SK-N-SH (cell line): ENCODE data around the gene AGTRAP. TPM values are rescaled to one million over a fixed set of nuclear protein-coding genes. Genes with fewer than 3 reads are reported as not detected.

Source experiments
- CTCF ChIA-PET: fragments of 300-600, 350-600 bp; formaldehyde crosslinking; extraction: SDS; loops from one replicate; lab custom pipeline; 2021; lab: Yijun Ruan, JAX
- POLR2A ChIA-PET: fragments of 350-600 bp; sonication (Branson Sonifier 250); formaldehyde crosslinking; extraction: SDS; loops from one replicate; lab custom pipeline; 2020; ENCODE audit warnings: antibody characterized with exemption, inconsistent platforms; lab: Yijun Ruan, JAX
- DNase-seq: peaks from one replicate; pipeline ENCODE4 v3.0.0; 2012
- H2AFZ ChIP-seq: fragments of 200-600 bp; sonication (generic); 2 replicates; pipeline ENCODE4 v1.8.1; 2016; ENCODE audit warnings: antibody characterized with exemption, mild to moderate bottlenecking, low read depth
- H3F3A ChIP-seq: fragments of 200-600 bp; sonication (generic); replicated peaks from 2 replicates; pipeline ENCODE3; 2016; ENCODE audit warnings: antibody characterized with exemption, mild to moderate bottlenecking; ENCODE audit not compliant: insufficient read depth
- H3K27ac ChIP-seq, 2 experiments: fragments of 200-500 bp in 1 of 2; fragments of 200-600 bp in 1 of 2; sonication (Bioruptor generic) in 1 of 2; sonication (generic), shearing (Covaris generic) in 1 of 2; 2 replicates each; pipeline versions ENCODE4 v1.5.1 to v1.6.1; 2014 to 2016; ENCODE audit warnings: low read depth in 2 of 2, inconsistent platforms in 1 of 2, low read length in 1 of 2, mild to moderate bottlenecking in 1 of 2, mixed read lengths in 1 of 2
- H3K27me3 ChIP-seq: fragments of 200-600 bp; sonication (generic), shearing (Covaris generic); 2 replicates; pipeline ENCODE4 v1.6.1; 2016; ENCODE audit warnings: mixed run types; ENCODE audit not compliant: insufficient read depth
- H3K36me3 ChIP-seq, 2 experiments: fragments of 200-500 bp in 1 of 2; fragments of 200-600 bp in 1 of 2; sonication (Bioruptor generic) in 1 of 2; sonication (generic) in 1 of 2; replicated peaks in 1 of 2; 2 replicates each; pipeline versions ENCODE3 to v1.5.1; 2014 to 2016; ENCODE audit warnings: low read length in 1 of 2, mild to moderate bottlenecking in 1 of 2; ENCODE audit not compliant: insufficient read depth in 2 of 2, control insufficient read depth in 1 of 2
- H3K4me1 ChIP-seq, 2 experiments: fragments of 200-500 bp in 1 of 2; fragments of 200-600 bp in 1 of 2; sonication (Bioruptor generic) in 1 of 2; sonication (generic), shearing (Covaris generic) in 1 of 2; 2 replicates each; pipeline versions ENCODE4 v1.5.1 to v1.6.1; 2014 to 2016; ENCODE audit warnings: low read depth in 1 of 2, low read length in 1 of 2, mixed run types in 1 of 2; ENCODE audit not compliant: insufficient read depth in 2 of 2, control insufficient read depth in 1 of 2
- H3K4me2 ChIP-seq: fragments of 200-600 bp; sonication (generic), shearing (Covaris generic); 2 replicates; pipeline ENCODE4 v1.6.1; 2017; ENCODE audit warnings: mixed run types
- H3K4me3 ChIP-seq, 2 experiments: fragments of 200-500 bp in 1 of 2; fragments of 200-600 bp in 1 of 2; sonication (Bioruptor generic) in 1 of 2; sonication (generic), shearing (Covaris generic) in 1 of 2; 2 replicates each; pipeline versions ENCODE4 v1.5.1 to v1.8.1; 2014 to 2016; ENCODE audit warnings: low read depth in 2 of 2, inconsistent platforms in 1 of 2, low read length in 1 of 2, mild to moderate bottlenecking in 1 of 2, mixed read lengths in 1 of 2, moderate library complexity in 1 of 2
- H3K79me2 ChIP-seq: fragments of 200-600 bp; sonication (generic); 2 replicates; pipeline ENCODE4 v1.8.1; 2017; ENCODE audit warnings: mild to moderate bottlenecking; ENCODE audit not compliant: insufficient read depth
- H3K9ac ChIP-seq: fragments of 200-600 bp; sonication (generic); 2 replicates; pipeline ENCODE4 v1.6.1; 2017; ENCODE audit warnings: mixed run types
- H3K9me2 ChIP-seq: fragments of 200-600 bp; sonication (generic); 2 replicates; pipeline ENCODE4 v1.6.1; 2017; ENCODE audit warnings: mixed run types
- H3K9me3 ChIP-seq: fragments of 200-600 bp; sonication (generic); 2 replicates; pipeline ENCODE4 v1.6.1; 2017; ENCODE audit warnings: mixed run types, mild to moderate bottlenecking, moderate library complexity
- H4K20me1 ChIP-seq: fragments of 200-600 bp; sonication (generic); 2 replicates; pipeline ENCODE4 v1.6.1; 2017; ENCODE audit warnings: mild to moderate bottlenecking, mixed run types; ENCODE audit not compliant: insufficient read depth
- CHD2 ChIP-seq: fragments of 150-350 bp; IDR thresholded peaks from 2 replicates; pipeline ENCODE4 v1.6.1; 2018; ENCODE audit warnings: low read length; ENCODE audit not compliant: partially characterized antibody
- ELF1 ChIP-seq: IDR thresholded peaks from 2 replicates; pipeline ENCODE4 v1.4.0; 2012
- EP300 ChIP-seq, 2 experiments: IDR thresholded peaks; 2 replicates each; pipeline versions ENCODE4 v1.4.0 to v1.6.1; 2012; ENCODE audit warnings: borderline replicate concordance in 1 of 2, low read depth in 1 of 2, low read length in 1 of 2
- FOSL2 ChIP-seq: IDR thresholded peaks from 2 replicates; pipeline ENCODE4 v1.4.0; 2012; ENCODE audit warnings: low read depth, mild to moderate bottlenecking, moderate library complexity, borderline replicate concordance
- FOXJ3 ChIP-seq: sonication (generic); formaldehyde crosslinking; IDR thresholded peaks from 2 replicates; pipeline ENCODE4 v1.5.1; 2020; ENCODE audit warnings: mild to moderate bottlenecking, missing genetic modification reagents
- FOXM1 ChIP-seq: IDR thresholded peaks from 2 replicates; pipeline ENCODE4 v1.4.0; 2012; ENCODE audit warnings: low read depth, mild to moderate bottlenecking
- MEF2A ChIP-seq: IDR thresholded peaks from 2 replicates; pipeline ENCODE4 v1.4.0; 2012; ENCODE audit warnings: low read depth, borderline replicate concordance
- MXI1 ChIP-seq: IDR thresholded peaks from 2 replicates; pipeline ENCODE4 v1.6.1; 2012; ENCODE audit warnings: mild to moderate bottlenecking, low read depth, low read length, improper control_type of control experiment
- NFIC ChIP-seq: IDR thresholded peaks from 2 replicates; pipeline ENCODE4 v1.4.0; 2012; ENCODE audit warnings: borderline replicate concordance
- NRF1 ChIP-seq: IDR thresholded peaks from 2 replicates; pipeline ENCODE4 v1.6.1; 2012; ENCODE audit warnings: low read depth, mild to moderate bottlenecking, low read length
- POLR2AphosphoS5 ChIP-seq: IDR thresholded peaks from 2 replicates; pipeline ENCODE4 v1.6.1; 2012; ENCODE audit warnings: low read depth, low read length
- RAD21 ChIP-seq: IDR thresholded peaks from 2 replicates; pipeline ENCODE4 v1.6.1; 2012; ENCODE audit warnings: mild to moderate bottlenecking, low read length
- RCOR1 ChIP-seq: fragments of 150-350 bp; IDR thresholded peaks from 2 replicates; pipeline ENCODE4 v1.6.1; 2017; ENCODE audit warnings: antibody characterized with exemption, low read length
- RFX5 ChIP-seq: IDR thresholded peaks from 2 replicates; pipeline ENCODE4 v1.6.1; 2012; ENCODE audit warnings: mild to moderate bottlenecking, improper control_type of control experiment, low read length
- RXRA ChIP-seq: IDR thresholded peaks from 2 replicates; pipeline ENCODE4 v1.4.0; 2012; ENCODE audit warnings: low read depth, mild to moderate bottlenecking, borderline replicate concordance
- SIN3A ChIP-seq: IDR thresholded peaks from 2 replicates; pipeline ENCODE4 v1.6.1; 2012; ENCODE audit warnings: low read depth, mild to moderate bottlenecking, low read length, moderate library complexity, borderline replicate concordance
- TCF12 ChIP-seq: IDR thresholded peaks from 2 replicates; pipeline ENCODE4 v1.4.0; 2012
- YY1 ChIP-seq: IDR thresholded peaks from 2 replicates; pipeline ENCODE4 v1.4.0; 2012; ENCODE audit warnings: low read depth, mild to moderate bottlenecking
- WGBS: methylation state at CpG from one replicate; pipeline ENCODE4 v1.1.6; 2017; ENCODE audit warnings: low lambda C conversion rate; 5-methylcytosine and 5-hydroxymethylcytosine counted together
- polyA plus RNA-seq, 3 experiments: library from polyadenylated mRNA; depleted of rRNA; stranded (reverse); fragments of >200 nt; gene quantifications; 2 replicates each; pipeline ENCODE4 v1.2.3, GENCODE V29; 2012
- TF ChIP-seq, protein P1 (sequence below): IDR thresholded peaks from 2 replicates; pipeline ENCODE4 v1.6.1; 2012; ENCODE audit warnings: mild to moderate bottlenecking, low read depth, low read length, moderate library complexity
- TF ChIP-seq, protein P2 (sequence below): fragments of 200-600 bp; sonication (generic); IDR thresholded peaks from 2 replicates; pipeline ENCODE4 v1.6.1; 2017; ENCODE audit warnings: antibody characterized with exemption, mild to moderate bottlenecking, moderate library complexity
- TF ChIP-seq, protein P3 (sequence below): IDR thresholded peaks from 2 replicates; pipeline ENCODE4; 2012
- TF ChIP-seq, protein P4 (sequence below): fragments of 150-350 bp; IDR thresholded peaks from 2 replicates; pipeline ENCODE4 v1.6.1; 2017; ENCODE audit warnings: antibody characterized with exemption, low read length, low read depth, borderline replicate concordance
- TF ChIP-seq, protein P5 (sequence below): IDR thresholded peaks from 2 replicates; pipeline ENCODE4 v1.4.0; 2012; ENCODE audit warnings: low read depth, borderline replicate concordance

AGTRAP gene, protein sequence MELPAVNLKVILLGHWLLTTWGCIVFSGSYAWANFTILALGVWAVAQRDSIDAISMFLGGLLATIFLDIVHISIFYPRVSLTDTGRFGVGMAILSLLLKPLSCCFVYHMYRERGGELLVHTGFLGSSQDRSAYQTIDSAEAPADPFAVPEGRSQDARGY
- 45.1 and 66.2 TPM in 2 replicates for polyA plus RNA-seq (2012; rRNA removed)
- polyA plus RNA-seq (2012; cell fraction: cytosol; rRNA removed) = 24.0 and 36.4 TPM in 2 replicates
- 58.7 and 62.0 TPM in 2 replicates for polyA plus RNA-seq (2012; cell fraction: nucleus; rRNA removed)

DNA sequence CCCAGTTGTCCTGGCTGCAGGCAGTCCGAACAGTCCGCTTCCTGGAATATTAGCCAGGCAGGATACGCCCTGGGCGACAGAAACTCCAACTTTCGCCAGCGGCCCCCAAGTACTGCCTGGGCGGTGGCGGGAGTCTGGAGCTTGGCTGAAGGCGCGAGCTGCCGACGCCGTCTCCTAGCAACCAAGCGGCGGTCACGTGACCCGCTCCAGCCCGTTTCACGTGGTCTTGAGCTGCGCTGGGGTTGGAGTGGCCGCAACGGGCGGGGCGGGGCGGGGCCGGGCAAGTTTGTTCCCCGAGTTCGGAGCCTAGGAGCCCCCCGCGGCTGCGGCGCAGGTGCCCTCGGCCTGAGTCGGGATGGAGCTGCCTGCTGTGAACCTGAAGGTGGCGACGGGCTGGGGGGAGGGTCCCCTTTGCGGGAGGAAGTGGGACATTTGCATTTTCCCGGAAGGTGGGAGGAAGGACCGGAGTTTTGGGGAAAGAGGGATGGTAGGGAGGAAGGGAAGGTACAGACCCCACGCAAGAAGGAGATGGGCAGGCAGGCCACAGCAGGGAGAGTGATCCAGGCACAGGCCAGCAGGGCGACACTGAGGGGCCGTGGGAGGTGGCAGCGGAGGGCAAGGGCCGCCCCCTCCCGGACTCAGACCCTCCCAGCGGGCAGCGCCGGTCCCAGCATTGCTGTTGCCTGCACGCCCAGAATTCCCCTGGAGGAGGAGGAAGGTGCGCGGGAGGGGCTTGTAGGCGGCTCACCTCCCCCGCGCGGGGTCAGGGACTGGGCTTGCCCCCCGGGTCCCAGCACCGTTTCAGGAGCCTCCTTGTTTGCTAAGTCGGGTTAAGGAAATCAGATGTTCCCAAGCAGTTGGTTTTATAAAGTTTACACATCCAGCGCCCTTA lies at the start of gene AGTRAP:
Gene AGTRAP (plus strand): TSS at position 283 of the 892 bp plus-strand sequence. CDS start 73 bp downstream, at position 356.
- Histone ChIP-seq H3K27me3 (no peaks in the 10 kb centered on the region), H3K4me2 (peak within 1 kb of the TSS; percentile 99), H3K9me2 (no peaks in the 10 kb centered on the region), H3K9ac (peak within 1 kb of the TSS; percentile 82), H3K9me3 (no peaks in the 10 kb centered on the region), H2AFZ (peak within 1 kb of the TSS; percentile 99), H3K36me3 (no peaks in the 10 kb centered on the region), H3K79me2 (0 out of 2 replicates have a peak, but pooled peaks cover 6% of the 10 kb centered on the region), H3F3A (peaks cover 8% of the 10 kb centered on the region), H3K4me3 (peak within 1 kb of the TSS; percentile 71 to 91), H4K20me1 (no peaks in the 10 kb centered on the region), H3K4me1 (peaks cover 0 to 16% of the 10 kb centered on the region in 2 experiments; a peak in 2 of 4 replicates), H3K27ac (peak within 1 kb of the TSS; percentile 43 to 56)
- ChIA-PET POLR2A (interaction anchor here (1.0 to 1.4 kb wide), 2 partner anchors 173 to 434 kb away, joined by 3 read pairs; no protein-coding TSS in a partner anchor), CTCF (interaction anchor here (0.6 to 4.7 kb wide), 9 partner anchors 15 to 698 kb away, joined by 3 to 48 read pairs (median 3); no protein-coding TSS in a partner anchor)
- 3% methylated on average over 21 of the region's 59 CpGs for WGBS
- DNase-seq = peak; percentile 95
- TF ChIP-seq, protein P1, sequence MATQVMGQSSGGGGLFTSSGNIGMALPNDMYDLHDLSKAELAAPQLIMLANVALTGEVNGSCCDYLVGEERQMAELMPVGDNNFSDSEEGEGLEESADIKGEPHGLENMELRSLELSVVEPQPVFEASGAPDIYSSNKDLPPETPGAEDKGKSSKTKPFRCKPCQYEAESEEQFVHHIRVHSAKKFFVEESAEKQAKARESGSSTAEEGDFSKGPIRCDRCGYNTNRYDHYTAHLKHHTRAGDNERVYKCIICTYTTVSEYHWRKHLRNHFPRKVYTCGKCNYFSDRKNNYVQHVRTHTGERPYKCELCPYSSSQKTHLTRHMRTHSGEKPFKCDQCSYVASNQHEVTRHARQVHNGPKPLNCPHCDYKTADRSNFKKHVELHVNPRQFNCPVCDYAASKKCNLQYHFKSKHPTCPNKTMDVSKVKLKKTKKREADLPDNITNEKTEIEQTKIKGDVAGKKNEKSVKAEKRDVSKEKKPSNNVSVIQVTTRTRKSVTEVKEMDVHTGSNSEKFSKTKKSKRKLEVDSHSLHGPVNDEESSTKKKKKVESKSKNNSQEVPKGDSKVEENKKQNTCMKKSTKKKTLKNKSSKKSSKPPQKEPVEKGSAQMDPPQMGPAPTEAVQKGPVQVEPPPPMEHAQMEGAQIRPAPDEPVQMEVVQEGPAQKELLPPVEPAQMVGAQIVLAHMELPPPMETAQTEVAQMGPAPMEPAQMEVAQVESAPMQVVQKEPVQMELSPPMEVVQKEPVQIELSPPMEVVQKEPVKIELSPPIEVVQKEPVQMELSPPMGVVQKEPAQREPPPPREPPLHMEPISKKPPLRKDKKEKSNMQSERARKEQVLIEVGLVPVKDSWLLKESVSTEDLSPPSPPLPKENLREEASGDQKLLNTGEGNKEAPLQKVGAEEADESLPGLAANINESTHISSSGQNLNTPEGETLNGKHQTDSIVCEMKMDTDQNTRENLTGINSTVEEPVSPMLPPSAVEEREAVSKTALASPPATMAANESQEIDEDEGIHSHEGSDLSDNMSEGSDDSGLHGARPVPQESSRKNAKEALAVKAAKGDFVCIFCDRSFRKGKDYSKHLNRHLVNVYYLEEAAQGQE = no peak
- TF ChIP-seq, protein P2, sequence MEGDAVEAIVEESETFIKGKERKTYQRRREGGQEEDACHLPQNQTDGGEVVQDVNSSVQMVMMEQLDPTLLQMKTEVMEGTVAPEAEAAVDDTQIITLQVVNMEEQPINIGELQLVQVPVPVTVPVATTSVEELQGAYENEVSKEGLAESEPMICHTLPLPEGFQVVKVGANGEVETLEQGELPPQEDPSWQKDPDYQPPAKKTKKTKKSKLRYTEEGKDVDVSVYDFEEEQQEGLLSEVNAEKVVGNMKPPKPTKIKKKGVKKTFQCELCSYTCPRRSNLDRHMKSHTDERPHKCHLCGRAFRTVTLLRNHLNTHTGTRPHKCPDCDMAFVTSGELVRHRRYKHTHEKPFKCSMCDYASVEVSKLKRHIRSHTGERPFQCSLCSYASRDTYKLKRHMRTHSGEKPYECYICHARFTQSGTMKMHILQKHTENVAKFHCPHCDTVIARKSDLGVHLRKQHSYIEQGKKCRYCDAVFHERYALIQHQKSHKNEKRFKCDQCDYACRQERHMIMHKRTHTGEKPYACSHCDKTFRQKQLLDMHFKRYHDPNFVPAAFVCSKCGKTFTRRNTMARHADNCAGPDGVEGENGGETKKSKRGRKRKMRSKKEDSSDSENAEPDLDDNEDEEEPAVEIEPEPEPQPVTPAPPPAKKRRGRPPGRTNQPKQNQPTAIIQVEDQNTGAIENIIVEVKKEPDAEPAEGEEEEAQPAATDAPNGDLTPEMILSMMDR = no peak
- TF ChIP-seq MEF2A (no peak), TCF12 (no peak), POLR2AphosphoS5 (peak; percentile 53; the same call in 1 of the 2 replicates), RFX5 (no peak), NRF1 (peak; percentile 28; the same call in 1 of the 2 replicates), MXI1 (peak; percentile 81), FOSL2 (no peak), EP300 (IDR thresholded peaks at IDR 0.05; ENCODE audit: borderline replicate concordance in 1 of 2, low read depth in 1 of 2, low read length in 1 of 2) (no peak), RXRA (no peak), YY1 (no peak), RAD21 (no peak), SIN3A (peak; percentile 82), NFIC (no peak), ELF1 (no peak), FOXM1 (no peak), FOXJ3 (CRISPR knock-in tag) (no peak), CHD2 (no peak), RCOR1 (no peak)
- TF ChIP-seq, protein P3, sequence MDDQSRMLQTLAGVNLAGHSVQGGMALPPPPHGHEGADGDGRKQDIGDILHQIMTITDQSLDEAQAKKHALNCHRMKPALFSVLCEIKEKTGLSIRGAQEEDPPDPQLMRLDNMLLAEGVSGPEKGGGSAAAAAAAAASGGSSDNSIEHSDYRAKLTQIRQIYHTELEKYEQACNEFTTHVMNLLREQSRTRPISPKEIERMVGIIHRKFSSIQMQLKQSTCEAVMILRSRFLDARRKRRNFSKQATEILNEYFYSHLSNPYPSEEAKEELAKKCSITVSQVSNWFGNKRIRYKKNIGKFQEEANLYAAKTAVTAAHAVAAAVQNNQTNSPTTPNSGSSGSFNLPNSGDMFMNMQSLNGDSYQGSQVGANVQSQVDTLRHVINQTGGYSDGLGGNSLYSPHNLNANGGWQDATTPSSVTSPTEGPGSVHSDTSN = no peak
- TF ChIP-seq, protein P4, sequence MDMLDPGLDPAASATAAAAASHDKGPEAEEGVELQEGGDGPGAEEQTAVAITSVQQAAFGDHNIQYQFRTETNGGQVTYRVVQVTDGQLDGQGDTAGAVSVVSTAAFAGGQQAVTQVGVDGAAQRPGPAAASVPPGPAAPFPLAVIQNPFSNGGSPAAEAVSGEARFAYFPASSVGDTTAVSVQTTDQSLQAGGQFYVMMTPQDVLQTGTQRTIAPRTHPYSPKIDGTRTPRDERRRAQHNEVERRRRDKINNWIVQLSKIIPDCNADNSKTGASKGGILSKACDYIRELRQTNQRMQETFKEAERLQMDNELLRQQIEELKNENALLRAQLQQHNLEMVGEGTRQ = peak; percentile 91
- TF ChIP-seq, protein P5, sequence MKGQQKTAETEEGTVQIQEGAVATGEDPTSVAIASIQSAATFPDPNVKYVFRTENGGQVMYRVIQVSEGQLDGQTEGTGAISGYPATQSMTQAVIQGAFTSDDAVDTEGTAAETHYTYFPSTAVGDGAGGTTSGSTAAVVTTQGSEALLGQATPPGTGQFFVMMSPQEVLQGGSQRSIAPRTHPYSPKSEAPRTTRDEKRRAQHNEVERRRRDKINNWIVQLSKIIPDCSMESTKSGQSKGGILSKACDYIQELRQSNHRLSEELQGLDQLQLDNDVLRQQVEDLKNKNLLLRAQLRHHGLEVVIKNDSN = peak; percentile 98
